PC-9 (cell line): ENCODE data around the gene ELP6.

Experiments
- CTCF ChIP-seq: fragments of 200-600 bp; sonication (generic); conservative IDR thresholded peaks from 2 replicates; pipeline ENCODE4 v1.6.1; 2017; ENCODE audit warnings: mixed run types, antibody characterized with exemption, mild to moderate bottlenecking, moderate library complexity
- EZH2 ChIP-seq: fragments of 200-600 bp; sonication (generic); IDR thresholded peaks from 2 replicates; pipeline ENCODE4 v1.8.0; 2017; ENCODE audit warnings: antibody characterized with exemption, low read depth

- TF ChIP-seq CTCF, result no peak
- TF ChIP-seq EZH2, result no peak
Measured at GRCh38 chr3:47496892-47497291, 16.6 kb downstream of the ELP6 start.
